HepG2 (cell line): ENCODE measurements around the gene DAB1. TPM values are rescaled to one million over a fixed set of nuclear protein-coding genes. Genes with fewer than 3 reads are reported as not detected.

Source experiments
- ATAC-seq: fragments of 200-7000 bp; cut with Tn5 transposase; 3 replicates; pipeline ENCODE4 v1.9.1; 2020; ENCODE audit warnings: mild to moderate bottlenecking, moderate library complexity
- BruUV-seq: library from RNA; stranded (reverse); fragments of 400-500 nt; replicated peaks from 2 replicates; lab custom pipeline; 2021; lab: Mats Ljungman, UMichigan
- CTCF ChIA-PET: fragments of 300-600 bp; formaldehyde crosslinking; extraction: SDS; loops from one replicate; lab custom pipeline; 2021; ENCODE audit warnings: low total read pairs, inconsistent platforms, low intra/inter-chr PET ratio; lab: Yijun Ruan, JAX
- POLR2A ChIA-PET: fragments of 350-600 bp; sonication (Branson Sonifier 250); formaldehyde crosslinking; loops from one replicate; lab custom pipeline; 2020; ENCODE audit warnings: antibody characterized with exemption, inconsistent platforms; lab: Yijun Ruan, JAX
- DNase-seq: peaks from one replicate; pipeline ENCODE4 v3.0.0-alpha.2; 2015; ENCODE audit warnings: low spot score
- FAIRE-seq: peaks from 3 replicates; lab custom pipeline; 2011; peaks lifted over from hg19 to GRCh38; lab: Jason Lieb, UNC
- H2AFZ ChIP-seq: one replicate; pipeline ENCODE4 v1.6.1; 2011; ENCODE audit warnings: low read length, inconsistent platforms
- H3K27ac ChIP-seq: fragments of 300-600 bp; 3 replicates; pipeline ENCODE4 v1.8.0; 2011; ENCODE audit warnings: mixed run types, mild to moderate bottlenecking, mixed read lengths, low read length, inconsistent platforms; ENCODE audit not compliant: insufficient read depth; ENCODE audit errors: extremely low read length
- H3K27me3 ChIP-seq, 2 experiments: fragments of 200-600 bp in 1 of 2; 2 replicates in 1 of 2; 3 replicates in 1 of 2; pipeline versions ENCODE4 v1.6.0 to v1.8.0; 2011; ENCODE audit warnings: low read length in 2 of 2, mild to moderate bottlenecking in 2 of 2, moderate library complexity in 2 of 2, inconsistent platforms in 1 of 2; ENCODE audit not compliant: insufficient read depth in 2 of 2, control insufficient read depth in 1 of 2
- H3K36me3 ChIP-seq, 2 experiments: fragments of 200-600 bp in 1 of 2; replicated peaks in 1 of 2; 2 replicates in 1 of 2; 3 replicates in 1 of 2; pipeline versions ENCODE4 v1.5.1 to v1.8.0; 2011; ENCODE audit warnings: low read length in 2 of 2, inconsistent platforms in 1 of 2; ENCODE audit not compliant: insufficient read depth in 2 of 2, control insufficient read depth in 1 of 2
- H3K4me1 ChIP-seq: 2 replicates; pipeline ENCODE4 v1.5.1; 2012; ENCODE audit warnings: low read length, inconsistent platforms; ENCODE audit not compliant: insufficient read depth
- H3K4me2 ChIP-seq: 2 replicates; pipeline ENCODE4 v1.6.0; 2011; ENCODE audit warnings: low read depth, low read length, inconsistent platforms
- H3K4me3 ChIP-seq, 3 experiments: fragments of 200-600 bp in 1 of 3; sonication (generic), shearing (Covaris generic) in 1 of 3; replicated peaks in 1 of 3; 2 replicates each; pipeline ENCODE4 v1.5.1; 2011 to 2016; ENCODE audit warnings: low read length in 3 of 3, inconsistent platforms in 2 of 3, low read depth in 2 of 3, mild to moderate bottlenecking in 2 of 3, control low read depth in 1 of 3, mixed read lengths in 1 of 3; ENCODE audit not compliant: insufficient read depth in 1 of 3
- H3K79me2 ChIP-seq: one replicate; pipeline ENCODE4 v1.6.1; 2011; ENCODE audit warnings: low read length, inconsistent platforms; ENCODE audit not compliant: insufficient read depth
- H3K9ac ChIP-seq: 2 replicates; pipeline ENCODE4 v1.6.0; 2011; ENCODE audit warnings: mild to moderate bottlenecking, low read depth, low read length, inconsistent platforms; ENCODE audit not compliant: insufficient read depth
- H3K9me3 ChIP-seq: 2 replicates; pipeline ENCODE4 v1.5.1; 2012; ENCODE audit warnings: mild to moderate bottlenecking, low read length
- H4K20me1 ChIP-seq: 2 replicates; pipeline ENCODE4 v1.6.0; 2011; ENCODE audit warnings: inconsistent platforms, mild to moderate bottlenecking, low read length, moderate library complexity; ENCODE audit not compliant: insufficient read depth
- CEBPB ChIP-seq: IDR thresholded peaks from 2 replicates; pipeline ENCODE4 v1.6.1; 2011; ENCODE audit warnings: low read depth, low read length, improper control_type of control experiment, borderline replicate concordance
- CREM ChIP-seq, 2 experiments: sonication (generic) in 1 of 2; formaldehyde crosslinking in 1 of 2; IDR thresholded peaks; 2 replicates each; pipeline versions ENCODE4 v1.4.0 to v1.6.1; 2016 to 2020; ENCODE audit warnings: antibody characterized with exemption in 1 of 2, mild to moderate bottlenecking in 1 of 2, missing genetic modification reagents in 1 of 2
- FOXA1 ChIP-seq, 2 experiments: fragments of 450-650 bp in 1 of 2; sonication (generic) in 1 of 2; formaldehyde crosslinking in 1 of 2; IDR thresholded peaks; 2 replicates each; pipeline versions ENCODE4 v1.4.0 to v1.6.1; 2016 to 2020; ENCODE audit warnings: missing genetic modification reagents in 1 of 2
- GABPB1 ChIP-seq: IDR thresholded peaks from 2 replicates; pipeline ENCODE4 v1.6.1; 2016; ENCODE audit warnings: mild to moderate bottlenecking, missing genetic modification reagents, moderate library complexity, missing compliant biosample characterization
- MATR3 ChIP-seq: sonication (generic); formaldehyde crosslinking; IDR thresholded peaks from 2 replicates; pipeline ENCODE4 v1.4.0; 2020; ENCODE audit warnings: missing genetic modification reagents
- MXD4 ChIP-seq: IDR thresholded peaks from 2 replicates; pipeline ENCODE4 v1.6.1; 2016; ENCODE audit warnings: mild to moderate bottlenecking, missing biosample characterization, missing genetic modification reagents
- POLR2G ChIP-seq: fragments of 200-400 bp; formaldehyde crosslinking; IDR thresholded peaks from 2 replicates; pipeline ENCODE4 v1.6.1; 2018; ENCODE audit warnings: mild to moderate bottlenecking, low read depth, low read length, moderate library complexity
- SRSF9 ChIP-seq: fragments of 200-400 bp; formaldehyde crosslinking; IDR thresholded peaks from 2 replicates; pipeline ENCODE4 v1.6.1; 2018; ENCODE audit warnings: borderline replicate concordance, mild to moderate bottlenecking, low read depth, low read length; ENCODE audit not compliant: insufficient read depth, poor library complexity, severe bottlenecking
- ZBTB39 ChIP-seq: sonication (generic); formaldehyde crosslinking; IDR thresholded peaks from 2 replicates; pipeline ENCODE4 v1.5.0; 2020; ENCODE audit warnings: missing genetic modification reagents
- ZNF224 ChIP-seq: sonication (generic); formaldehyde crosslinking; IDR thresholded peaks from 2 replicates; pipeline ENCODE4 v1.5.0; 2020; ENCODE audit warnings: mild to moderate bottlenecking, missing genetic modification reagents
- ZNF326 ChIP-seq: sonication (generic); formaldehyde crosslinking; IDR thresholded peaks from 2 replicates; pipeline ENCODE4 v1.4.0; 2020; ENCODE audit warnings: missing genetic modification reagents, borderline replicate concordance
- ZNF337 ChIP-seq: sonication (generic); formaldehyde crosslinking; IDR thresholded peaks from 2 replicates; pipeline ENCODE4 v1.5.1; 2020; ENCODE audit warnings: missing genetic modification reagents, low read depth, mild to moderate bottlenecking, borderline replicate concordance
- ZNF343 ChIP-seq: sonication (generic); formaldehyde crosslinking; IDR thresholded peaks from 2 replicates; pipeline ENCODE4 v1.4.0; 2020; ENCODE audit warnings: mild to moderate bottlenecking, missing genetic modification reagents
- ZNF891 ChIP-seq: sonication (generic); formaldehyde crosslinking; IDR thresholded peaks from 2 replicates; pipeline ENCODE4 v1.5.0; 2020; ENCODE audit warnings: mild to moderate bottlenecking, missing genetic modification reagents
- WGBS: methylation state at CpG from one replicate; pipeline ENCODE4 v1.1.6; 2017; ENCODE audit warnings: low lambda C conversion rate; 5-methylcytosine and 5-hydroxymethylcytosine counted together
- in situ Hi-C: cut with HindIII; loops from 2 replicates; pipeline ENCODE4 v1.10.0; 2017; ENCODE audit warnings: low pct_unique_long_range_greater_than_20kb; ENCODE audit not compliant: extremely low pct_ligation_motif_present
- intact Hi-C: fragments of 100-400 bp; cut with micrococcal nuclease; formaldehyde crosslinking; loops from one replicate; pipeline ENCODE4 v1.10.0; 2022; ENCODE audit not compliant: unreplicated experiment
- polyA plus RNA-seq, 8 experiments: library from polyadenylated mRNA; depleted of rRNA in 3 of 8; stranded (reverse) in 7 of 8; unstranded in 1 of 8; fragments of >200 nt; fragmentation: Illumina TruSeq in 4 of 8; extraction: Trizol in 4 of 8; gene quantifications; 2 replicates each; pipeline versions ENCODE4 v1.2.1 to v1.2.3, GENCODE V29; 2011 to 2016; ENCODE audit warnings: low read depth in 4 of 8, missing spikeins in 1 of 8, mixed read lengths in 1 of 8; ENCODE audit not compliant: insufficient read depth in 1 of 8
- total RNA-seq, 5 experiments: library from RNA; depleted of rRNA; stranded (reverse); fragments of >200 nt; fragmentation: Illumina TruSeq; extraction: Trizol; gene quantifications; 2 replicates each; pipeline ENCODE4 v1.2.3, GENCODE V29; 2016; ENCODE audit warnings: low read depth in 1 of 5
- TF ChIP-seq, protein P1 (sequence below): sonication (generic); formaldehyde crosslinking; IDR thresholded peaks from 2 replicates; pipeline ENCODE4 v1.5.1; 2020; ENCODE audit warnings: mild to moderate bottlenecking, missing genetic modification reagents

Gene DAB1
- total and polyA plus RNA-seq, 2 of the 13 experiments (the other 11 are each of a cell fraction or from before 2014, with no cell fraction given) = 0.04 to 0.13 TPM

- FAIRE-seq (no peak), DNase-seq (no peak), ATAC-seq (no peak)
- H3K79me2 ChIP-seq = no peaks in the 10 kb centered on the region
- ChIA-PET POLR2A (no interaction called here), CTCF (no interaction called here)
- no peak overlapping the region for H3K4me3 ChIP-seq
- H3K4me1 ChIP-seq = no peaks in the 10 kb centered on the region
- no peak overlapping the region for H2AFZ ChIP-seq
- H3K9ac ChIP-seq = no peak overlapping the region
- H3K9me3 ChIP-seq = no peaks in the 10 kb centered on the region
- no TSS peak for BruUV-seq
- TF ChIP-seq ZNF343 (CRISPR knock-in tag) (no peak), SRSF9 (no peak), GABPB1 (no peak), MATR3 (CRISPR knock-in tag) (no peak), ZNF326 (CRISPR knock-in tag) (no peak)
- TF ChIP-seq, protein P1, sequence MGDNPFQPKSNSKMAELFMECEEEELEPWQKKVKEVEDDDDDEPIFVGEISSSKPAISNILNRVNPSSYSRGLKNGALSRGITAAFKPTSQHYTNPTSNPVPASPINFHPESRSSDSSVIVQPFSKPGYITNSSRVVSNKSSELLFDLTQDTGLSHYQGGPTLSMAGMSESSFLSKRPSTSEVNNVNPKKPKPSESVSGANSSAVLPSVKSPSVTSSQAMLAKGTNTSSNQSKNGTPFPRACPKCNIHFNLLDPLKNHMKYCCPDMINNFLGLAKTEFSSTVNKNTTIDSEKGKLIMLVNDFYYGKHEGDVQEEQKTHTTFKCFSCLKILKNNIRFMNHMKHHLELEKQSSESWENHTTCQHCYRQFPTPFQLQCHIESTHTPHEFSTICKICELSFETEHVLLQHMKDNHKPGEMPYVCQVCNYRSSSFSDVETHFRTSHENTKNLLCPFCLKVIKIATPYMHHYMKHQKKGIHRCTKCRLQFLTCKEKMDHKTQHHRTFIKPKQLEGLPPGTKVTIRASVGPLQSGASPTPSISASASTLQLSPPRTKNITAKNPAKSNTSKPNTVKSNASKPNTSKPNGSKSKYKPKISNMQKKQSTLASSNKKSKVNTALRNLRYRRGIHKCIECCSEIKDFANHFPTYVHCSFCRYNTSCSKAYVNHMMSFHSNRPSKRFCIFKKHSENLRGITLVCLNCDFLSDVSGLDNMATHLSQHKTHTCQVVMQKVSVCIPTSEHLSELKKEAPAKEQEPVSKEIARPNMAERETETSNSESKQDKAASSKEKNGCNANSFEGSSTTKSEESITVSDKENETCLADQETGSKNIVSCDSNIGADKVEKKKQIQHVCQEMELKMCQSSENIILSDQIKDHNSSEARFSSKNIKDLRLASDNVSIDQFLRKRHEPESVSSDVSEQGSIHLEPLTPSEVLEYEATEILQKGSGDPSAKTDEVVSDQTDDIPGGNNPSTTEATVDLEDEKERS = no peak
- 57% methylated on average over 4 of the region's 4 CpGs for WGBS
- intact Hi-C loops = no loop called here
- in situ Hi-C loops = no loop called here
- H3K27me3 ChIP-seq = no peaks in the 10 kb centered on the region
- no peak overlapping the region for H3K27ac ChIP-seq
- H3K4me2 ChIP-seq = no peak overlapping the region
- no peaks in the 10 kb centered on the region for H3K36me3 ChIP-seq
- no peaks in the 10 kb centered on the region for H4K20me1 ChIP-seq
These were observed 334.6 kb downstream of the DAB1 start for GRCh38 chr1:57089221-57089620.

GRCh38 chr1:57088653-57089052 is 335.2 kb downstream of the DAB1 start:
- no TSS peak for BruUV-seq
- Histone ChIP-seq H3K27me3 (no peaks in the 10 kb centered on the region), H2AFZ (no peak overlapping the region), H3K4me1 (no peaks in the 10 kb centered on the region), H3K27ac (no peak overlapping the region), H3K36me3 (no peaks in the 10 kb centered on the region), H3K9ac (no peak overlapping the region), H3K79me2 (no peaks in the 10 kb centered on the region), H3K4me2 (no peak overlapping the region), H3K4me3 (no peak overlapping the region), H4K20me1 (no peaks in the 10 kb centered on the region), H3K9me3 (no peaks in the 10 kb centered on the region)
- WGBS = 24% methylated on average over 6 of the region's 6 CpGs
- ChIA-PET POLR2A (no interaction called here), CTCF (no interaction called here)
- in situ Hi-C loops (no loop called here), intact Hi-C loops (no loop called here)
- DNase-seq = no peak
- no peak for FAIRE-seq
- no peak for ATAC-seq
- TF ChIP-seq ZNF224 (CRISPR knock-in tag) (no peak), ZNF343 (CRISPR knock-in tag) (no peak), ZNF337 (CRISPR knock-in tag) (no peak), POLR2G (no peak), MXD4 (CRISPR knock-in tag) (no peak), FOXA1 (IDR thresholded peaks at IDR 0.05) (no peak), FOXA1 (CRISPR knock-in tag; IDR thresholded peaks at IDR 0.05) (no peak), ZBTB39 (no peak), CREM (IDR thresholded peaks at IDR 0.05) (no peak), CREM (CRISPR knock-in tag; IDR thresholded peaks at IDR 0.05) (no peak), CEBPB (no peak), ZNF891 (no peak)
